ENCODE data around the gene TMEM101.

TMEM101 gene

GRCh38 chr17:43992641-43993040 lies 22.1 kb downstream of the TMEM101 start:
- in situ Hi-C loops (cut with HindIII; ENCODE audit: low sequenced_read_pairs) = no loop called here
- DNase-seq (ENCODE audit: low read depth, low spot score) = no peak
- TF ChIP-seq, protein P1, sequence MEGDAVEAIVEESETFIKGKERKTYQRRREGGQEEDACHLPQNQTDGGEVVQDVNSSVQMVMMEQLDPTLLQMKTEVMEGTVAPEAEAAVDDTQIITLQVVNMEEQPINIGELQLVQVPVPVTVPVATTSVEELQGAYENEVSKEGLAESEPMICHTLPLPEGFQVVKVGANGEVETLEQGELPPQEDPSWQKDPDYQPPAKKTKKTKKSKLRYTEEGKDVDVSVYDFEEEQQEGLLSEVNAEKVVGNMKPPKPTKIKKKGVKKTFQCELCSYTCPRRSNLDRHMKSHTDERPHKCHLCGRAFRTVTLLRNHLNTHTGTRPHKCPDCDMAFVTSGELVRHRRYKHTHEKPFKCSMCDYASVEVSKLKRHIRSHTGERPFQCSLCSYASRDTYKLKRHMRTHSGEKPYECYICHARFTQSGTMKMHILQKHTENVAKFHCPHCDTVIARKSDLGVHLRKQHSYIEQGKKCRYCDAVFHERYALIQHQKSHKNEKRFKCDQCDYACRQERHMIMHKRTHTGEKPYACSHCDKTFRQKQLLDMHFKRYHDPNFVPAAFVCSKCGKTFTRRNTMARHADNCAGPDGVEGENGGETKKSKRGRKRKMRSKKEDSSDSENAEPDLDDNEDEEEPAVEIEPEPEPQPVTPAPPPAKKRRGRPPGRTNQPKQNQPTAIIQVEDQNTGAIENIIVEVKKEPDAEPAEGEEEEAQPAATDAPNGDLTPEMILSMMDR (IDR thresholded peaks at IDR 0.05; ENCODE audit: low read depth, low read length) = no peak
- H3K4me3 ChIP-seq (ENCODE audit: low read depth, low read length) = no peak overlapping the region

- TF ChIP-seq, protein P1 (IDR thresholded peaks at IDR 0.05; ENCODE audit: low read depth, low read length) = no peak
- no peak for DNase-seq (ENCODE audit: low read depth, low spot score)
- no peak overlapping the region for H3K4me3 ChIP-seq (ENCODE audit: low read depth, low read length)
- in situ Hi-C loops (cut with HindIII; ENCODE audit: low sequenced_read_pairs) = no loop called here
Observed at GRCh38 chr17:43988301-43988700, 26.5 kb downstream of the TMEM101 start.

DNA sequence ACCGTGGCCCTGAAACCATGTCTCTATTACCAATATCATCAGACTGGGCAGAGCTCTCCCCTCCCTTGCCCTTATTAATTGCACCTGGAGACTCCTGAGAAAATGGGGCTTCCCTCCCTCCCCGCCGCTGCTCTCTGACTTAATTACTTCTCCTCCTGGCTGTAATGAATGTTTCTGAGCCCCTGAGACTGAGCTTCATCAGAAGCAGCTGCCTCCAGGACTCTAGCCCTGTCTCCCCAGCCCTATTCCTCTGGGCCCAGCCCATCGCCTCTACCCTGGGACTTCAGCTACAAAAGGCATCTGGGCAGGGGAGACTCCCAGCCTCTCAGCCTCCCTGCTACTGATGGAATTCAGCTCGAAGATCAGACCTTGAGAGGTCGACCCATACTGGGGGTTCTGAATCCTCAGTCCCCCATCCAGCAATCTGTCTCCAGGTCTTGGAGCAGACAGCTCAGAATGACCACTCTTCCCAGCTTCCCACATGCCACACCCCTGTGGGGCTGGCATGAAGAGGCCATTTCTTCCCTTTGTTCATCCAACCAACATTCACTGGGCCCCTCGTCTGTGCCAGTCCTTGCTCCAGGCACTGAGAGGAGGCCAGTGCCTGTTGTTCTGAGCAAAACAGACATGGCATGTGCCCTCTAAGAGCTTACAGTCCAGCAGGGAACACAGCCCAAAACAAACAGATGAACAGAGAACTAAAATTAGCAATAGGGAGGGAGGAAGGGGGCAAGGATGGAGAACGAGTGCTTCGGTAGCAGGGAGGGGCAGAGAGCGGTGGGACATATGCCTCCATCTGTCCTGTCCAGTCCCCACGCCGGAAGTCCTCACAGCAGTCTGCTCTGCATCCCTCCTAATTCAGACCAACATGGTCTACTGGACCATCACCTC lies 27.4 kb downstream of the TMEM101 start:
- TF ChIP-seq, protein P1 (IDR thresholded peaks at IDR 0.05; ENCODE audit: low read depth, low read length) = no peak

DNA sequence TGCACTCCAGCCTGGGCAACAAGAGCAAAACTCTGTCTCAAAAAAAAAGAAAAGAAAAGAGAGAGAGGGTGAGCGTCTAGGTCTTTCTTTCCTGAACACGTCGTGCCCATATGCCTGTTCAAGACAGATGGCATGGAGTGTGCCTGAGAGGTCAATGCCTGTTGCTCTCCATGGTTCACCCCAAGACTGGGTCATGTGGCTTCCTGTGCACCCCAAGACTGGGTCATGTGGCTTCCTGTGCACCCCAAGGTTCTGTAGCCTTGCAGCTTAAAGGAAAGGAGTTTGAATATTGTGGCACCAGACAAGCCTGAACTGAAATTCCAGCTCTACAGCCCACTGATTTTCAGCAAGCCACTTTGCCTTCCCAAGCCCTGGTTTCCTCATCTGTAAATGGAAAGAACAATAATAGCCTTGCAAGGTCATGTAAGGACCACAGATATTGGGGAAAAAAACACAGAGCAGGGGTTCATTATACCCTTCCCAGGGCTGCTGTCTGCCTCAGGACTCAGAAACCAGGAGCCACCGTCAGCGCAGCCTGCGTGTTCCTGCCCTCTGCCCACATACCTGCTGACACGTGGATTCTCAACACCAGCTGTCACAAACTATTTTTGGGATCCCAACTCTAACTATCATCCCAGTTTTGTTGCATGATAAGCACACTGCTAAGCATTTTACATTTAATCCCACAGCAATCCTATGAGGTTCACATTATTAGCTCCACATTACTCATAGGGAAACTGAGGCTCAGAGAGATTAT lies 28.4 kb downstream of the TMEM101 start:
- TF ChIP-seq, protein P1 (IDR thresholded peaks at IDR 0.05; ENCODE audit: low read depth, low read length) = no peak
- in situ Hi-C loops (cut with HindIII; ENCODE audit: low sequenced_read_pairs) = no loop called here
- H3K4me3 ChIP-seq (ENCODE audit: low read depth, low read length) = no peak overlapping the region
- DNase-seq (ENCODE audit: low read depth, low spot score) = no peak

More for the DNA sequence above, 27.4 kb downstream of the TMEM101 start:
- H3K4me3 ChIP-seq (ENCODE audit: low read depth, low read length) = no peak overlapping the region
- in situ Hi-C loops (cut with HindIII; ENCODE audit: low sequenced_read_pairs) = no loop called here
- DNase-seq (ENCODE audit: low read depth, low spot score) = no peak

DNA sequence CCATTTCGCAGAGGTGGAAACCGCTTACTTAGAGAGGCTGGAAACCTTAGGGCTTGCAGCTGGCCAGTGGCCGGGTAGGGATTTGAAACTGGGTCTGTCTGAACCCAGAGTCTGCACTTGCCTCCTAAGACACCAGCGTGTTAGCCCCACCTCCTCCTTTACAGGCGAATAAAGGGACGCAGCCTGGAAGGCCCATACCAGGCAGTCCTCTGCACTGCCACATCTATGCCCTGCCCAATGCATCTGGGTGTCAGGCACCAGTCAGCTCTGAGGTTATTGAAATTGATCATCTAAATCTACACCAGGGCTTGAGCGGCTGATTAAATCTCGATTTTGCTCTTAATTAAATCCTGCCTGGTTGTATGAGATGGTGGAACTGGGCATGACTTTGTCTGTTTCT lies 30.2 kb downstream of the TMEM101 start:
- H3K4me3 ChIP-seq (ENCODE audit: low read depth, low read length) = no peak overlapping the region
- TF ChIP-seq, protein P1 (IDR thresholded peaks at IDR 0.05; ENCODE audit: low read depth, low read length) = no peak
- DNase-seq (ENCODE audit: low read depth, low spot score) = no peak
- in situ Hi-C loops (cut with HindIII; ENCODE audit: low sequenced_read_pairs) = no loop called here

DNA sequence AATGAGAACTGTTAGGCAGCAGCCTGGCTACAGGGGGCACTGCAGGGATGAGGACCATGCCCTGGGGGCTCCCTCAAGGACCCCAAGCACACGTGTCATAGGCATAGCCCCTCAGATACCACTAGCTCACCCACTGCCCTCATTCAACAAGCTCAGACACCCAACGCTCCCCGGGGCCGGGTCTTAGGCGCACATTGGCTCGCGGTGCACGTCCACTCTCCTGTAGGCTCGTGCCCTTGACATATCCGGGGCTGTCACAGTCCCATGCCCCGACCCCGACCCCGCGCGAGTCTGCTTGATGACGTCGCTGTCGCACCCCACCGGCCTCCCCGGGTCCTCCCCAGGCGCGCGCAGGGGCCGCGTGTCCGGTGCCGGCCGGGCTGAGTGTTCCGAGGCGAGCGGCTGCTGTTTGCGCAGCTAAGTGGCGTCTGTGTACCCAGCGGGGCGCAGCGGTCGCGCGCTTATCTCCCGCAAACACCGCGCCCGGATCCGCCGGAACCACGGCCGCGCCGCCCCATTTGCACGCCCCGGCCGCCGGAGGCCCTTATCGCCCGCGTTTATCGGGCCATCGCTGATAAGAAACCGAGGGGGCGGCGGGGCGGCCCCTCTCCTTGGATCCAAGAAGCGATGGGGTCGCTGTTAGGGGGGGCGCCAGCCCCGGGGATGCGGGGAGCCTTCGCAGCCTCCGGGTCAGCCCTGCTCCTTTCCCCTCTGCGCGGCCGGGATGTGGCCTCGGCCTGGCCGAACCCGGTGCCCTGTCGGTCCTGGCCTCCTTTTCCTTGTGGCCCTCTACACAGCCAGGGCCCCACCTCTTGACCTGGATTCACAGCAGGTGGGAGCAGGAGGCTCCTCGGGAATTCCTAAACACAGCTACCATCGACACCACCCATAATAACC lies 31.0 kb downstream of the TMEM101 start:
- peak overlapping the region; percentile 35 for H3K4me3 ChIP-seq (ENCODE audit: low read depth, low read length)
- DNase-seq (ENCODE audit: low read depth, low spot score) = no peak
- TF ChIP-seq, protein P1 (IDR thresholded peaks at IDR 0.05; ENCODE audit: low read depth, low read length) = peak; percentile 39
- in situ Hi-C loops (cut with HindIII; ENCODE audit: low sequenced_read_pairs) = no loop called here
